Loucy (cell line): ENCODE results near the gene FAM181B.

Experiments
- H2AFZ ChIP-seq: fragments of 200-600 bp; sonication (generic); 2 replicates; pipeline ENCODE4 v1.6.0; 2016; ENCODE audit warnings: antibody characterized with exemption, mild to moderate bottlenecking, low read length, moderate library complexity
- H3F3A ChIP-seq: fragments of 200-600 bp; 2 replicates; pipeline ENCODE4 v1.6.0; 2016; ENCODE audit warnings: antibody characterized with exemption, low read depth, mild to moderate bottlenecking
- H3K27me3 ChIP-seq: fragments of 200-600 bp; sonication (generic); 2 replicates; pipeline ENCODE4 v1.6.1; 2014; ENCODE audit warnings: low read length, mild to moderate bottlenecking; ENCODE audit not compliant: insufficient read depth, poor library complexity, severe bottlenecking
- H3K36me3 ChIP-seq: fragments of 200-600 bp; sonication (generic); 2 replicates; pipeline ENCODE4 v1.6.1; 2016; ENCODE audit warnings: low read length; ENCODE audit not compliant: insufficient read depth
- H3K4me1 ChIP-seq: fragments of 200-600 bp; sonication (generic); 2 replicates; pipeline ENCODE4 v1.5.1; 2014; ENCODE audit warnings: low read length, mild to moderate bottlenecking; ENCODE audit not compliant: insufficient read depth, poor library complexity, severe bottlenecking
- H3K4me2 ChIP-seq: fragments of 200-600 bp; sonication (generic); 2 replicates; pipeline ENCODE4 v1.6.0; 2014; ENCODE audit warnings: antibody characterized with exemption, low read length, low read depth, mild to moderate bottlenecking; ENCODE audit not compliant: poor library complexity, severe bottlenecking
- H3K4me3 ChIP-seq: fragments of 200-600 bp; sonication (generic); 2 replicates; pipeline ENCODE4 v1.5.1; 2014; ENCODE audit warnings: low read length, mild to moderate bottlenecking, mixed read lengths; ENCODE audit not compliant: poor library complexity, severe bottlenecking
- H3K79me2 ChIP-seq: fragments of 200-600 bp; sonication (generic); 2 replicates; pipeline ENCODE4 v1.6.1; 2014; ENCODE audit warnings: low read length; ENCODE audit not compliant: insufficient read depth
- H3K9ac ChIP-seq: fragments of 200-600 bp; sonication (generic); 2 replicates; pipeline ENCODE4 v1.6.0; 2014; ENCODE audit warnings: mild to moderate bottlenecking, low read depth, low read length, moderate library complexity; ENCODE audit not compliant: poor library complexity, severe bottlenecking
- H3K9me2 ChIP-seq: fragments of 200-600 bp; sonication (generic); replicated peaks from 2 replicates; pipeline ENCODE4 v1.6.1; 2016; ENCODE audit warnings: low read depth, low read length, mixed read lengths
- H3K9me3 ChIP-seq: fragments of 200-600 bp; sonication (generic); 2 replicates; pipeline ENCODE4 v1.6.1; 2014; ENCODE audit warnings: mild to moderate bottlenecking, antibody characterized with exemption, low read length, low read depth; ENCODE audit not compliant: insufficient read depth
- H4K20me1 ChIP-seq: fragments of 200-600 bp; sonication (generic); 2 replicates; pipeline ENCODE4 v1.6.0; 2014; ENCODE audit warnings: antibody characterized with exemption, low read length, mild to moderate bottlenecking; ENCODE audit not compliant: insufficient read depth, poor library complexity, severe bottlenecking
- CTCF ChIP-seq: fragments of 200-600 bp; sonication (generic); conservative IDR thresholded peaks from 2 replicates; pipeline ENCODE4 v1.5.1; 2014; ENCODE audit warnings: mild to moderate bottlenecking, antibody characterized with exemption, low read length
- EZH2phosphoT487 ChIP-seq: fragments of 200-600 bp; IDR thresholded peaks from 2 replicates; pipeline ENCODE4 v1.6.1; 2018; ENCODE audit warnings: antibody characterized with exemption, mild to moderate bottlenecking, moderate library complexity, borderline replicate concordance

FAM181B gene

GRCh38 chr11:82714346-82715174 lies 19.1 kb downstream of the FAM181B start:
- peaks cover 14% of the 10 kb centered on the region for H3K27me3 ChIP-seq
- H3K36me3 ChIP-seq = no peaks in the 10 kb centered on the region
- H3K79me2 ChIP-seq = no peaks in the 10 kb centered on the region
- no peak overlapping the region for H2AFZ ChIP-seq
- H3K9me3 ChIP-seq = no peaks in the 10 kb centered on the region
- no peak for TF ChIP-seq EZH2phosphoT487
- no peak for TF ChIP-seq CTCF
- H3K4me2 ChIP-seq = no peak overlapping the region
- no peak overlapping the region for H3K4me3 ChIP-seq
- no peaks in the 10 kb centered on the region for H3K4me1 ChIP-seq
- no peaks in the 10 kb centered on the region for H4K20me1 ChIP-seq
- H3K9ac ChIP-seq = no peak overlapping the region
- H3K9me2 ChIP-seq = no peaks in the 10 kb centered on the region
- no peaks in the 10 kb centered on the region for H3F3A ChIP-seq

GRCh38 chr11:82711648-82712047 lies 22.0 kb downstream of the FAM181B start:
- Histone ChIP-seq H3K4me2 (no peak overlapping the region), H3K9me2 (no peaks in the 10 kb centered on the region), H4K20me1 (no peaks in the 10 kb centered on the region)

GRCh38 chr11:82703796-82704195 lies 29.9 kb downstream of the FAM181B start:
- no peaks in the 10 kb centered on the region for H3K27me3 ChIP-seq
- H3K36me3 ChIP-seq = no peaks in the 10 kb centered on the region
- no peak overlapping the region for H3K4me2 ChIP-seq
- no peaks in the 10 kb centered on the region for H4K20me1 ChIP-seq
- H3K9ac ChIP-seq = no peak overlapping the region
- H3K9me2 ChIP-seq = no peaks in the 10 kb centered on the region
- no peak overlapping the region for H3K4me3 ChIP-seq
- no peaks in the 10 kb centered on the region for H3F3A ChIP-seq
- no peaks in the 10 kb centered on the region for H3K79me2 ChIP-seq
- TF ChIP-seq CTCF (no peak), EZH2phosphoT487 (no peak)
- no peak overlapping the region for H2AFZ ChIP-seq
- H3K4me1 ChIP-seq = no peaks in the 10 kb centered on the region
- no peaks in the 10 kb centered on the region for H3K9me3 ChIP-seq

More at GRCh38 chr11:82711648-82712047, 22.0 kb downstream of the FAM181B start:
- Histone ChIP-seq H2AFZ (no peak overlapping the region), H3K36me3 (no peaks in the 10 kb centered on the region), H3K27me3 (peaks cover 14% of the 10 kb centered on the region), H3K9me3 (no peaks in the 10 kb centered on the region), H3K4me1 (no peaks in the 10 kb centered on the region), H3K79me2 (no peaks in the 10 kb centered on the region), H3K9ac (no peak overlapping the region), H3K4me3 (no peak overlapping the region), H3F3A (no peaks in the 10 kb centered on the region)
- TF ChIP-seq CTCF = no peak
- no peak for TF ChIP-seq EZH2phosphoT487
